HepG2 (cell line): ENCODE data around the gene LRRC4. TPM values are rescaled to one million over a fixed set of nuclear protein-coding genes. Genes with fewer than 3 reads are reported as not detected.

ENCODE experiments used
- ATAC-seq: fragments of 200-7000 bp; cut with Tn5 transposase; 3 replicates; pipeline ENCODE4 v1.9.1; 2020; ENCODE audit warnings: mild to moderate bottlenecking, moderate library complexity
- BruUV-seq: library from RNA; stranded (reverse); fragments of 400-500 nt; replicated peaks from 2 replicates; lab custom pipeline; 2021; lab: Mats Ljungman, UMichigan
- CTCF ChIA-PET: fragments of 300-600 bp; formaldehyde crosslinking; extraction: SDS; loops from one replicate; lab custom pipeline; 2021; ENCODE audit warnings: low total read pairs, inconsistent platforms, low intra/inter-chr PET ratio; lab: Yijun Ruan, JAX
- POLR2A ChIA-PET: fragments of 350-600 bp; sonication (Branson Sonifier 250); formaldehyde crosslinking; loops from one replicate; lab custom pipeline; 2020; ENCODE audit warnings: antibody characterized with exemption, inconsistent platforms; lab: Yijun Ruan, JAX
- DNase-seq: peaks from one replicate; pipeline ENCODE4 v3.0.0-alpha.2; 2015; ENCODE audit warnings: low spot score
- FAIRE-seq: peaks from 3 replicates; lab custom pipeline; 2011; peaks lifted over from hg19 to GRCh38; lab: Jason Lieb, UNC
- H2AFZ ChIP-seq: one replicate; pipeline ENCODE4 v1.6.1; 2011; ENCODE audit warnings: low read length, inconsistent platforms
- H3K27ac ChIP-seq: fragments of 300-600 bp; 3 replicates; pipeline ENCODE4 v1.8.0; 2011; ENCODE audit warnings: mixed run types, mild to moderate bottlenecking, mixed read lengths, low read length, inconsistent platforms; ENCODE audit not compliant: insufficient read depth; ENCODE audit errors: extremely low read length
- H3K27me3 ChIP-seq, 2 experiments: fragments of 200-600 bp in 1 of 2; 2 replicates in 1 of 2; 3 replicates in 1 of 2; pipeline versions ENCODE4 v1.6.0 to v1.8.0; 2011; ENCODE audit warnings: low read length in 2 of 2, mild to moderate bottlenecking in 2 of 2, moderate library complexity in 2 of 2, inconsistent platforms in 1 of 2; ENCODE audit not compliant: insufficient read depth in 2 of 2, control insufficient read depth in 1 of 2
- H3K36me3 ChIP-seq, 2 experiments: fragments of 200-600 bp in 1 of 2; replicated peaks in 1 of 2; 2 replicates in 1 of 2; 3 replicates in 1 of 2; pipeline versions ENCODE4 v1.5.1 to v1.8.0; 2011; ENCODE audit warnings: low read length in 2 of 2, inconsistent platforms in 1 of 2; ENCODE audit not compliant: insufficient read depth in 2 of 2, control insufficient read depth in 1 of 2
- H3K4me1 ChIP-seq: 2 replicates; pipeline ENCODE4 v1.5.1; 2012; ENCODE audit warnings: low read length, inconsistent platforms; ENCODE audit not compliant: insufficient read depth
- H3K4me2 ChIP-seq: 2 replicates; pipeline ENCODE4 v1.6.0; 2011; ENCODE audit warnings: low read depth, low read length, inconsistent platforms
- H3K4me3 ChIP-seq, 3 experiments: fragments of 200-600 bp in 1 of 3; sonication (generic), shearing (Covaris generic) in 1 of 3; replicated peaks in 1 of 3; 2 replicates each; pipeline ENCODE4 v1.5.1; 2011 to 2016; ENCODE audit warnings: low read length in 3 of 3, inconsistent platforms in 2 of 3, low read depth in 2 of 3, mild to moderate bottlenecking in 2 of 3, control low read depth in 1 of 3, mixed read lengths in 1 of 3; ENCODE audit not compliant: insufficient read depth in 1 of 3
- H3K79me2 ChIP-seq: one replicate; pipeline ENCODE4 v1.6.1; 2011; ENCODE audit warnings: low read length, inconsistent platforms; ENCODE audit not compliant: insufficient read depth
- H3K9ac ChIP-seq: 2 replicates; pipeline ENCODE4 v1.6.0; 2011; ENCODE audit warnings: mild to moderate bottlenecking, low read depth, low read length, inconsistent platforms; ENCODE audit not compliant: insufficient read depth
- H3K9me3 ChIP-seq: 2 replicates; pipeline ENCODE4 v1.5.1; 2012; ENCODE audit warnings: mild to moderate bottlenecking, low read length
- H4K20me1 ChIP-seq: 2 replicates; pipeline ENCODE4 v1.6.0; 2011; ENCODE audit warnings: inconsistent platforms, mild to moderate bottlenecking, low read length, moderate library complexity; ENCODE audit not compliant: insufficient read depth
- HDAC6 ChIP-seq: fragments of 200-600 bp; sonication (generic); IDR thresholded peaks from 2 replicates; pipeline ENCODE4 v1.7.0; 2017; ENCODE audit warnings: mild to moderate bottlenecking, antibody characterized with exemption, low read length, low read depth
- NAIF1 ChIP-seq: sonication (generic); formaldehyde crosslinking; IDR thresholded peaks from 2 replicates; pipeline ENCODE4 v1.5.0; 2020; ENCODE audit warnings: mild to moderate bottlenecking, missing genetic modification reagents, borderline replicate concordance
- NFE2L1 ChIP-seq: sonication (generic); formaldehyde crosslinking; IDR thresholded peaks from 2 replicates; pipeline ENCODE4 v1.4.0; 2020; ENCODE audit warnings: missing genetic modification reagents, mild to moderate bottlenecking, borderline replicate concordance
- POLR2AphosphoS5 ChIP-seq: IDR thresholded peaks from 2 replicates; pipeline ENCODE4 v1.6.1; 2012; ENCODE audit warnings: low read depth, low read length
- RFXAP ChIP-seq: sonication (generic); formaldehyde crosslinking; IDR thresholded peaks from 2 replicates; pipeline ENCODE4 v1.4.0; 2020; ENCODE audit warnings: missing genetic modification reagents, borderline replicate concordance
- RNF2 ChIP-seq: fragments of 450-650 bp; conservative IDR thresholded peaks from 2 replicates; pipeline ENCODE4 v1.6.1; 2016; ENCODE audit warnings: low read depth
- SIX4 ChIP-seq: sonication (generic); formaldehyde crosslinking; IDR thresholded peaks from 2 replicates; pipeline ENCODE4 v1.4.0; 2020; ENCODE audit warnings: missing genetic modification reagents
- SMC3 ChIP-seq: IDR thresholded peaks from 2 replicates; pipeline ENCODE4 v1.6.1; 2011; ENCODE audit warnings: low read length, improper control_type of control experiment
- SRF ChIP-seq: IDR thresholded peaks from 2 replicates; pipeline ENCODE4 v1.6.1; 2011; ENCODE audit warnings: mild to moderate bottlenecking, low read depth, low read length, moderate library complexity
- XBP1 ChIP-seq: sonication (generic); formaldehyde crosslinking; IDR thresholded peaks from 2 replicates; pipeline ENCODE4 v1.5.0; 2020; ENCODE audit warnings: missing genetic modification reagents
- ZNF205 ChIP-seq: IDR thresholded peaks from 2 replicates; pipeline ENCODE4 v1.6.1; 2018; ENCODE audit warnings: missing biosample characterization, missing genetic modification reagents
- ZNF792 ChIP-seq: IDR thresholded peaks from 2 replicates; pipeline ENCODE4 v1.6.1; 2016
- WGBS: methylation state at CpG from one replicate; pipeline ENCODE4 v1.1.6; 2017; ENCODE audit warnings: low lambda C conversion rate; 5-methylcytosine and 5-hydroxymethylcytosine counted together
- in situ Hi-C: cut with HindIII; loops from 2 replicates; pipeline ENCODE4 v1.10.0; 2017; ENCODE audit warnings: low pct_unique_long_range_greater_than_20kb; ENCODE audit not compliant: extremely low pct_ligation_motif_present
- intact Hi-C: fragments of 100-400 bp; cut with micrococcal nuclease; formaldehyde crosslinking; loops from one replicate; pipeline ENCODE4 v1.10.0; 2022; ENCODE audit not compliant: unreplicated experiment
- polyA plus RNA-seq, 8 experiments: library from polyadenylated mRNA; depleted of rRNA in 3 of 8; stranded (reverse) in 7 of 8; unstranded in 1 of 8; fragments of >200 nt; fragmentation: Illumina TruSeq in 4 of 8; extraction: Trizol in 4 of 8; gene quantifications; 2 replicates each; pipeline versions ENCODE4 v1.2.1 to v1.2.3, GENCODE V29; 2011 to 2016; ENCODE audit warnings: low read depth in 4 of 8, missing spikeins in 1 of 8, mixed read lengths in 1 of 8; ENCODE audit not compliant: insufficient read depth in 1 of 8
- total RNA-seq, 5 experiments: library from RNA; depleted of rRNA; stranded (reverse); fragments of >200 nt; fragmentation: Illumina TruSeq; extraction: Trizol; gene quantifications; 2 replicates each; pipeline ENCODE4 v1.2.3, GENCODE V29; 2016; ENCODE audit warnings: low read depth in 1 of 5
- TF ChIP-seq, protein P1 (sequence below), 2 experiments: IDR thresholded peaks; 2 replicates each; pipeline ENCODE4 v1.6.1; 2011 to 2012; ENCODE audit warnings: low read length in 2 of 2, borderline replicate concordance in 1 of 2, low read depth in 1 of 2, mild to moderate bottlenecking in 1 of 2, moderate library complexity in 1 of 2
- TF ChIP-seq, protein P2 (sequence below): sonication (generic); formaldehyde crosslinking; IDR thresholded peaks from 2 replicates; pipeline ENCODE4 v1.5.0; 2020; ENCODE audit warnings: mild to moderate bottlenecking, missing genetic modification reagents
- TF ChIP-seq, protein P3 (sequence below): sonication (generic); formaldehyde crosslinking; IDR thresholded peaks from 2 replicates; pipeline ENCODE4 v1.5.0; 2020; ENCODE audit warnings: missing genetic modification reagents
- TF ChIP-seq, protein P4 (sequence below): IDR thresholded peaks from 2 replicates; pipeline ENCODE4 v1.6.1; 2018; ENCODE audit warnings: missing genetic modification reagents, mild to moderate bottlenecking, missing compliant biosample characterization
- TF ChIP-seq, protein P5 (sequence below): IDR thresholded peaks from 2 replicates; pipeline ENCODE4 v1.6.1; 2012; ENCODE audit warnings: inconsistent platforms

LRRC4 gene
- total and polyA plus RNA-seq, 2 of the 13 experiments (the other 11 are each of a cell fraction or from before 2014, with no cell fraction given), result not detected

DNA sequence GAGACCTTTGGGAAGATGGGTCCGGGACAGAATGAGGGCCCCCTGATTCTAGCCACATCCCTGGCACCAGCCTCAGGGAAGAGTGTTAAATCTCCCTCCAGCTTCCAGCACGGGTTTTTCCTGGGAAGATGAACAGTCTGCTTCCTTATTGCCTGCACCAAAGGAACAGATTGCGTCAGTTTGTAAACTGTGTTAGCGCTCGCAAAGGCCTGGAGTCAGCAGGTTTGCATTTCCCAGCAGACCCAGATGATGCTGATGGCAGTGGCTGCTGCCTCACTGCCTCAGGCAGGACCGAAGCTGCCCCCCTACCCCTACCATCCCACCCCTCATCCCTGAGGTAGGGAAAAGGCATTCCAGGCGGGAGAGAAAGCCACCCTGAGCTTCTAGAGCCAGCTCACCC, 34.6 kb upstream of the LRRC4 start (continued):
- no peak for TF ChIP-seq SRF
- TF ChIP-seq HDAC6, result no peak
- TF ChIP-seq, protein P1, sequence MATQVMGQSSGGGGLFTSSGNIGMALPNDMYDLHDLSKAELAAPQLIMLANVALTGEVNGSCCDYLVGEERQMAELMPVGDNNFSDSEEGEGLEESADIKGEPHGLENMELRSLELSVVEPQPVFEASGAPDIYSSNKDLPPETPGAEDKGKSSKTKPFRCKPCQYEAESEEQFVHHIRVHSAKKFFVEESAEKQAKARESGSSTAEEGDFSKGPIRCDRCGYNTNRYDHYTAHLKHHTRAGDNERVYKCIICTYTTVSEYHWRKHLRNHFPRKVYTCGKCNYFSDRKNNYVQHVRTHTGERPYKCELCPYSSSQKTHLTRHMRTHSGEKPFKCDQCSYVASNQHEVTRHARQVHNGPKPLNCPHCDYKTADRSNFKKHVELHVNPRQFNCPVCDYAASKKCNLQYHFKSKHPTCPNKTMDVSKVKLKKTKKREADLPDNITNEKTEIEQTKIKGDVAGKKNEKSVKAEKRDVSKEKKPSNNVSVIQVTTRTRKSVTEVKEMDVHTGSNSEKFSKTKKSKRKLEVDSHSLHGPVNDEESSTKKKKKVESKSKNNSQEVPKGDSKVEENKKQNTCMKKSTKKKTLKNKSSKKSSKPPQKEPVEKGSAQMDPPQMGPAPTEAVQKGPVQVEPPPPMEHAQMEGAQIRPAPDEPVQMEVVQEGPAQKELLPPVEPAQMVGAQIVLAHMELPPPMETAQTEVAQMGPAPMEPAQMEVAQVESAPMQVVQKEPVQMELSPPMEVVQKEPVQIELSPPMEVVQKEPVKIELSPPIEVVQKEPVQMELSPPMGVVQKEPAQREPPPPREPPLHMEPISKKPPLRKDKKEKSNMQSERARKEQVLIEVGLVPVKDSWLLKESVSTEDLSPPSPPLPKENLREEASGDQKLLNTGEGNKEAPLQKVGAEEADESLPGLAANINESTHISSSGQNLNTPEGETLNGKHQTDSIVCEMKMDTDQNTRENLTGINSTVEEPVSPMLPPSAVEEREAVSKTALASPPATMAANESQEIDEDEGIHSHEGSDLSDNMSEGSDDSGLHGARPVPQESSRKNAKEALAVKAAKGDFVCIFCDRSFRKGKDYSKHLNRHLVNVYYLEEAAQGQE (IDR thresholded peaks at IDR 0.05; ENCODE audit: borderline replicate concordance in 1 of 2, low read depth in 1 of 2, low read length in 2 of 2), result no peak
- TF ChIP-seq POLR2AphosphoS5, result no peak

DNA sequence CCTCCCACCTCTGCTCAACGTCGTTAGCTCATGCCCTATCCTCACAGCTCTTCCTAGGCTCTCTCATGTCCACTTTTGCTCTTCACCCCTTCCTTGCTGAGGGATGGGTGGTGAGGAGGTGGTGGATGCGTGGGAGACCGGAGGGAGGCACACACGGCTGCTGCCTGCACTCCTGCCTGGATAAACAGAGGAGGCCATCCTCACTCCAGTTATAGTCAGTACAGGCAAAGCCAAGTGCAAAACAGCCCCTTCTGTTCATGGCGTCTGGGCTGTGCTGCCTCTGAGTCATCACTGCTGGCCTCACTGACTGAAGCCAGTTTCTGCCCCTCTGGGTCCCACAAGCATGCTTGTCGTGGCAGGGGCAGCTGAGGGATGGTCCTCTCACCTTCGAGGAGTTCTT, 31.9 kb upstream of the LRRC4 start:
- Histone ChIP-seq H3K79me2 (no peaks in the 10 kb centered on the region), H3K27ac (no peak overlapping the region), H4K20me1 (peaks cover 2% of the 10 kb centered on the region; the same call in 1 of the 2 replicates), H3K27me3 (no peaks in the 10 kb centered on the region), H3K4me3 (no peak overlapping the region), H3K4me2 (no peak overlapping the region), H3K36me3 (peaks cover 6 to 31% of the 10 kb centered on the region in 2 experiments), H2AFZ (no peak overlapping the region), H3K9me3 (no peaks in the 10 kb centered on the region), H3K9ac (no peak overlapping the region), H3K4me1 (no peaks in the 10 kb centered on the region)
- no TSS peak for BruUV-seq
- ChIA-PET CTCF (no interaction called here), POLR2A (no interaction called here)
- WGBS, result 97% methylated on average over 6 of the region's 8 CpGs
- FAIRE-seq (no peak), ATAC-seq (no peak), DNase-seq (no peak)
- TF ChIP-seq NFE2L1 (CRISPR knock-in tag), result no peak
- no peak for TF ChIP-seq RFXAP (CRISPR knock-in tag)
- TF ChIP-seq ZNF792 (CRISPR knock-in tag), result no peak
- TF ChIP-seq RNF2, result no peak
- TF ChIP-seq, protein P2, sequence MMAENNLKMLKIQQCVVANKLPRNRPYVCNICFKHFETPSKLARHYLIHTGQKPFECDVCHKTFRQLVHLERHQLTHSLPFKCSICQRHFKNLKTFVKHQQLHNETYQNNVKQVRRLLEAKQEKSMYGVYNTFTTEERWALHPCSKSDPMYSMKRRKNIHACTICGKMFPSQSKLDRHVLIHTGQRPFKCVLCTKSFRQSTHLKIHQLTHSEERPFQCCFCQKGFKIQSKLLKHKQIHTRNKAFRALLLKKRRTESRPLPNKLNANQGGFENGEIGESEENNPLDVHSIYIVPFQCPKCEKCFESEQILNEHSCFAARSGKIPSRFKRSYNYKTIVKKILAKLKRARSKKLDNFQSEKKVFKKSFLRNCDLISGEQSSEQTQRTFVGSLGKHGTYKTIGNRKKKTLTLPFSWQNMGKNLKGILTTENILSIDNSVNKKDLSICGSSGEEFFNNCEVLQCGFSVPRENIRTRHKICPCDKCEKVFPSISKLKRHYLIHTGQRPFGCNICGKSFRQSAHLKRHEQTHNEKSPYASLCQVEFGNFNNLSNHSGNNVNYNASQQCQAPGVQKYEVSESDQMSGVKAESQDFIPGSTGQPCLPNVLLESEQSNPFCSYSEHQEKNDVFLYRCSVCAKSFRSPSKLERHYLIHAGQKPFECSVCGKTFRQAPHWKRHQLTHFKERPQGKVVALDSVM, result no peak
- no peak for TF ChIP-seq ZNF205
- no peak for TF ChIP-seq NAIF1 (CRISPR knock-in tag)
- no peak for TF ChIP-seq SIX4 (CRISPR knock-in tag)
- TF ChIP-seq, protein P3, sequence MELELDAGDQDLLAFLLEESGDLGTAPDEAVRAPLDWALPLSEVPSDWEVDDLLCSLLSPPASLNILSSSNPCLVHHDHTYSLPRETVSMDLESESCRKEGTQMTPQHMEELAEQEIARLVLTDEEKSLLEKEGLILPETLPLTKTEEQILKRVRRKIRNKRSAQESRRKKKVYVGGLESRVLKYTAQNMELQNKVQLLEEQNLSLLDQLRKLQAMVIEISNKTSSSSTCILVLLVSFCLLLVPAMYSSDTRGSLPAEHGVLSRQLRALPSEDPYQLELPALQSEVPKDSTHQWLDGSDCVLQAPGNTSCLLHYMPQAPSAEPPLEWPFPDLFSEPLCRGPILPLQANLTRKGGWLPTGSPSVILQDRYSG, result no peak
- no peak for TF ChIP-seq XBP1 (CRISPR knock-in tag)
- TF ChIP-seq, protein P4, sequence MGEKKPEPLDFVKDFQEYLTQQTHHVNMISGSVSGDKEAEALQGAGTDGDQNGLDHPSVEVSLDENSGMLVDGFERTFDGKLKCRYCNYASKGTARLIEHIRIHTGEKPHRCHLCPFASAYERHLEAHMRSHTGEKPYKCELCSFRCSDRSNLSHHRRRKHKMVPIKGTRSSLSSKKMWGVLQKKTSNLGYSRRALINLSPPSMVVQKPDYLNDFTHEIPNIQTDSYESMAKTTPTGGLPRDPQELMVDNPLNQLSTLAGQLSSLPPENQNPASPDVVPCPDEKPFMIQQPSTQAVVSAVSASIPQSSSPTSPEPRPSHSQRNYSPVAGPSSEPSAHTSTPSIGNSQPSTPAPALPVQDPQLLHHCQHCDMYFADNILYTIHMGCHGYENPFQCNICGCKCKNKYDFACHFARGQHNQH, result no peak
- no peak for TF ChIP-seq SMC3
- TF ChIP-seq, protein P5, sequence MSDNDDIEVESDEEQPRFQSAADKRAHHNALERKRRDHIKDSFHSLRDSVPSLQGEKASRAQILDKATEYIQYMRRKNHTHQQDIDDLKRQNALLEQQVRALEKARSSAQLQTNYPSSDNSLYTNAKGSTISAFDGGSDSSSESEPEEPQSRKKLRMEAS, result no peak
- in situ Hi-C loops (no loop called here), intact Hi-C loops (no loop called here)
